Endothelial cell of umbilical vein (primary cell): ENCODE measurements around the gene GRIK1. TPM values are rescaled to one million over a fixed set of nuclear protein-coding genes. Genes with fewer than 3 reads are reported as not detected.

Experiments used
- BruUV-seq: library from RNA; stranded (reverse); fragments of 400-500 nt; replicated peaks from 2 replicates; lab custom pipeline; 2021; lab: Mats Ljungman, UMichigan
- CTCF ChIA-PET: fragments of 300-600, 350-600 bp; sonication (Branson Sonifier 250); formaldehyde crosslinking; loops from one replicate; lab custom pipeline; 2021; ENCODE audit warnings: antibody characterized with exemption, inconsistent platforms; lab: Charles Lee
- POLR2A ChIA-PET: fragments of 300-600, 350-600 bp; sonication (Branson Sonifier 250); formaldehyde crosslinking; loops from one replicate; lab custom pipeline; 2021; ENCODE audit warnings: antibody characterized with exemption, inconsistent platforms; lab: Charles Lee
- DNase-seq: peaks from one replicate; pipeline ENCODE4 v3.0.0-alpha.2; 2011; ENCODE audit warnings: low read depth, low spot score
- FAIRE-seq: peaks from 2 replicates; lab custom pipeline; 2011; peaks lifted over from hg19 to GRCh38; lab: Jason Lieb, UNC
- H2AFZ ChIP-seq: 2 replicates; pipeline ENCODE4 v1.6.0; 2012; ENCODE audit warnings: low read depth, low read length, control low read depth, inconsistent platforms
- H3K27ac ChIP-seq: 2 replicates; pipeline ENCODE4 v1.5.1; 2011; ENCODE audit warnings: low read depth, mild to moderate bottlenecking, control low read depth, low read length, moderate library complexity; ENCODE audit not compliant: insufficient read depth
- H3K27me3 ChIP-seq, 2 experiments: 2 replicates each; pipeline versions ENCODE4 v1.6.0 to v1.6.1; 2011; ENCODE audit warnings: low read length in 2 of 2, mixed read lengths in 1 of 2; ENCODE audit not compliant: control insufficient read depth in 2 of 2, insufficient read depth in 2 of 2
- H3K36me3 ChIP-seq, 2 experiments: 2 replicates in 1 of 2; 3 replicates in 1 of 2; pipeline ENCODE4 v1.5.1; 2011; ENCODE audit warnings: low read length in 2 of 2, mild to moderate bottlenecking in 1 of 2, moderate library complexity in 1 of 2; ENCODE audit not compliant: control insufficient read depth in 2 of 2, insufficient read depth in 2 of 2; ENCODE audit errors: extremely low read depth in 1 of 2
- H3K4me1 ChIP-seq: 3 replicates; pipeline ENCODE4 v1.5.1; 2011; ENCODE audit warnings: mild to moderate bottlenecking, low read length; ENCODE audit not compliant: control insufficient read depth, insufficient read depth; ENCODE audit errors: extremely low read depth
- H3K4me2 ChIP-seq: 2 replicates; pipeline ENCODE4 v1.6.1; 2011; ENCODE audit warnings: low read length, control low read depth, mixed read lengths; ENCODE audit not compliant: insufficient read depth
- H3K4me3 ChIP-seq, 3 experiments: fragments of 200-600 bp in 1 of 3; sonication (generic), shearing (Covaris generic) in 1 of 3; replicated peaks in 1 of 3; 2 replicates each; pipeline ENCODE4 v1.5.1; 2011 to 2016; ENCODE audit warnings: control low read depth in 3 of 3, low read length in 3 of 3, mild to moderate bottlenecking in 2 of 3, inconsistent platforms in 1 of 3, low read depth in 1 of 3, moderate library complexity in 1 of 3; ENCODE audit not compliant: insufficient read depth in 1 of 3
- H3K79me2 ChIP-seq: 2 replicates; pipeline ENCODE4 v1.6.0; 2012; ENCODE audit warnings: low read length, inconsistent platforms; ENCODE audit not compliant: control insufficient read depth, insufficient read depth
- H3K9ac ChIP-seq: replicated peaks from 2 replicates; pipeline ENCODE3; 2011; ENCODE audit warnings: low read length, control low read depth; ENCODE audit not compliant: insufficient read depth; ENCODE audit errors: extremely low read depth
- H3K9me1 ChIP-seq: replicated peaks from 3 replicates; pipeline ENCODE4 v1.6.0; 2011; ENCODE audit warnings: mild to moderate bottlenecking, low read length; ENCODE audit not compliant: control insufficient read depth, insufficient read depth; ENCODE audit errors: extremely low read depth
- H3K9me3 ChIP-seq: replicated peaks from 2 replicates; pipeline ENCODE4 v1.5.1; 2012; ENCODE audit warnings: low read length, inconsistent platforms; ENCODE audit not compliant: control insufficient read depth, insufficient read depth
- H4K20me1 ChIP-seq: replicated peaks from 2 replicates; pipeline ENCODE3; 2011; ENCODE audit warnings: mild to moderate bottlenecking, low read length; ENCODE audit not compliant: control insufficient read depth, insufficient read depth; ENCODE audit errors: extremely low read depth
- CTCF ChIP-seq, 2 donors: IDR thresholded peaks; 1 replicate in 1 of 2; 2 replicates in 1 of 2; pipeline ENCODE4 v1.5.1; 2011; ENCODE audit warnings: low read length in 2 of 2, mild to moderate bottlenecking in 2 of 2, moderate library complexity in 2 of 2, control low read depth in 1 of 2, inconsistent platforms in 1 of 2, low read depth in 1 of 2; ENCODE audit not compliant: insufficient read depth in 1 of 2; ENCODE audit errors: extremely low read depth in 1 of 2
- EZH2 ChIP-seq: IDR thresholded peaks from 2 replicates; pipeline ENCODE4 v1.6.1; 2012; ENCODE audit warnings: borderline replicate concordance, low read depth, mild to moderate bottlenecking, moderate library complexity, low read length, inconsistent platforms; ENCODE audit not compliant: severe bottlenecking
- FOS ChIP-seq: IDR thresholded peaks from 2 replicates; pipeline ENCODE4 v1.6.1; 2011; ENCODE audit warnings: mild to moderate bottlenecking, low read length, moderate library complexity, borderline replicate concordance; ENCODE audit not compliant: insufficient read depth
- GATA2 ChIP-seq: IDR thresholded peaks from 2 replicates; pipeline ENCODE4 v1.7.0; 2011; ENCODE audit warnings: low read depth, mild to moderate bottlenecking, moderate library complexity, mixed read lengths, low read length; ENCODE audit not compliant: insufficient read length, insufficient read depth
- JUN ChIP-seq: IDR thresholded peaks from 2 replicates; pipeline ENCODE4 v1.6.1; 2011; ENCODE audit warnings: borderline replicate concordance, low read depth; ENCODE audit not compliant: insufficient read length, insufficient read depth
- MAX ChIP-seq: IDR thresholded peaks from 2 replicates; pipeline ENCODE4 v1.6.1; 2011; ENCODE audit not compliant: insufficient read depth, insufficient read length
- POLR2AphosphoS5 ChIP-seq: IDR thresholded peaks from 2 replicates; pipeline ENCODE4 v1.6.1; 2012; ENCODE audit warnings: low read depth, mild to moderate bottlenecking, control low read depth, low read length, moderate library complexity; ENCODE audit not compliant: insufficient read depth
- dilution Hi-C: fragments of 300-500 bp; cut with MboI; formaldehyde crosslinking; loops from one replicate; pipeline ENCODE4 v1.15.0; 2019; ENCODE audit warnings: low sequenced_read_pairs; ENCODE audit not compliant: extremely low pct_ligation_motif_present
- intact Hi-C: fragments of 100-400 bp; cut with micrococcal nuclease; formaldehyde crosslinking; loops from one replicate; pipeline ENCODE4 v1.10.0; 2022
- polyA plus RNA-seq, 4 experiments: library from polyadenylated mRNA; depleted of rRNA in 3 of 4; stranded (reverse) in 3 of 4; unstranded in 1 of 4; fragments of >200 nt; gene quantifications; 2 replicates each; pipeline versions ENCODE4 v1.2.1 to v1.2.3, GENCODE V29; 2011 to 2012; ENCODE audit warnings: missing spikeins in 1 of 4
- total RNA-seq: library from RNA; stranded (reverse); gene quantifications from 2 replicates; pipeline ENCODE4 v1.2.3, GENCODE V29; 2021

Gene GRIK1
- total and polyA plus RNA-seq, 2 donors (not counting 3 experiments of a cell fraction or from before 2014, with no cell fraction given) = not detected

- Histone ChIP-seq H2AFZ (no peak overlapping the region), H3K4me1 (no peaks in the 10 kb centered on the region), H3K9ac (no peak overlapping the region), H3K9me1 (no peaks in the 10 kb centered on the region), H3K4me3 (no peak overlapping the region), H3K4me2 (no peak overlapping the region), H3K79me2 (no peaks in the 10 kb centered on the region), H3K27me3 (no peaks in the 10 kb centered on the region), H3K27ac (no peak overlapping the region), H3K9me3 (no peaks in the 10 kb centered on the region), H4K20me1 (no peaks in the 10 kb centered on the region), H3K36me3 (no peaks in the 10 kb centered on the region)
- ChIA-PET CTCF (no interaction called here), POLR2A (no interaction called here)
- no TSS peak for BruUV-seq
- dilution Hi-C loops = no loop called here
- DNase-seq (no peak), FAIRE-seq (no peak)
- intact Hi-C loops = no loop called here
- no peak for TF ChIP-seq CTCF (IDR thresholded peaks at IDR 0.05; ENCODE audit: extremely low read depth in 1 of 2, insufficient read depth in 1 of 2, low read depth in 1 of 2, low read length in 2 of 2)
- no peak for TF ChIP-seq FOS
- no peak for TF ChIP-seq POLR2AphosphoS5
- no peak for TF ChIP-seq MAX
- no peak for TF ChIP-seq GATA2
- no peak for TF ChIP-seq JUN
- no peak for TF ChIP-seq EZH2
These were observed 201.1 kb downstream of the GRIK1 start for GRCh38 chr21:29738730-29739129.
